Nephron (organoid): ENCODE data around the gene XPO6.

ENCODE experiments used
- H3K27ac Mint-ChIP-seq, 3 experiments: 2 replicates each; pipeline ENCODE4 v1.8.0; 2020; ENCODE audit warnings: mixed read lengths in 3 of 3, mild to moderate bottlenecking in 2 of 3, moderate library complexity in 1 of 3
- H3K27me3 Mint-ChIP-seq: 2 replicates; pipeline ENCODE4 v1.8.0; 2021; ENCODE audit warnings: low read depth, mild to moderate bottlenecking, moderate library complexity, mixed read lengths
- H3K36me3 Mint-ChIP-seq: 2 replicates; pipeline ENCODE4 v1.8.0; 2020; ENCODE audit warnings: low read depth, mixed read lengths
- H3K4me1 Mint-ChIP-seq: 2 replicates; pipeline ENCODE4 v1.8.0; 2020; ENCODE audit warnings: mixed read lengths
- H3K4me3 Mint-ChIP-seq, 3 experiments: 2 replicates each; pipeline ENCODE4 v1.8.0; 2020; ENCODE audit warnings: mild to moderate bottlenecking in 3 of 3, mixed read lengths in 3 of 3, moderate library complexity in 2 of 3
- H3K9me3 Mint-ChIP-seq: 2 replicates; pipeline ENCODE4 v1.8.0; 2020; ENCODE audit warnings: mixed read lengths
- CTCF ChIP-seq, 3 experiments: fragments of 200-600 bp; sonication (generic); IDR thresholded peaks; one replicate each; pipeline ENCODE4 v1.5.0; 2021; ENCODE audit warnings: antibody characterized with exemption in 3 of 3; ENCODE audit not compliant: unreplicated experiment in 3 of 3

The XPO6 gene

GRCh38 chr16:28192806-28193529 lies 18.8 kb downstream of the XPO6 start:
- no peaks in the 10 kb centered on the region for H3K9me3 Mint-ChIP-seq
- H3K27me3 Mint-ChIP-seq, result no peaks in the 10 kb centered on the region
- TF ChIP-seq CTCF (IDR thresholded peaks at IDR 0.05; ENCODE audit: unreplicated experiment in 3 of 3), result no peak
- H3K27ac Mint-ChIP-seq, result no peak overlapping the region
- H3K4me3 Mint-ChIP-seq, result no peak overlapping the region
- peaks cover 23% of the 10 kb centered on the region for H3K4me1 Mint-ChIP-seq
- peaks cover 12% of the 10 kb centered on the region for H3K36me3 Mint-ChIP-seq

- TF ChIP-seq CTCF (IDR thresholded peaks at IDR 0.05; ENCODE audit: unreplicated experiment in 3 of 3), result no peak
- H3K27me3 Mint-ChIP-seq, result no peaks in the 10 kb centered on the region
- no peak overlapping the region for H3K27ac Mint-ChIP-seq
- H3K36me3 Mint-ChIP-seq, result peaks cover 8% of the 10 kb centered on the region
- H3K4me3 Mint-ChIP-seq, result no peak overlapping the region
- H3K4me1 Mint-ChIP-seq, result peaks cover 23% of the 10 kb centered on the region
- no peaks in the 10 kb centered on the region for H3K9me3 Mint-ChIP-seq
These were observed 20.3 kb downstream of the XPO6 start for GRCh38 chr16:28191364-28191960.

DNA sequence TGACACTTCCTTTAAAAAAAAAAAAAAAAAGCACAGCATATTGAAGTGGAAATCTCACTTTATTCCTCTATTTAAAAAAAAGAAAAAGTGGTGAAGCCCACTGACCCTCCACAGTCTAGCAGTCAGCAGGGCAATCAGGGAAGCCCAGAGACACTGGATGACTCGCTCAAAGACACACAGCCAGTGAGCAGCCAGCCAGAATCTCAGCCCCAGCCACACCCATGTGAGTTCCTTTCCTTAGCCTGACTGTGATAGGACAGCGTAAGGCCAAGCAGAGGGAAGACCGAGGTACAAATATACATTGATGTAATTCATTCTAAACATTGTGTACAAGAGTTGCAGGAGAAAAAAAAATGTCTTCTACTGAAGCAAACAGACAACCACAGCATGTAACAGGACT lies 22.5 kb downstream of the XPO6 start:
- Mint-ChIP-seq H3K9me3 (peaks cover 1% of the 10 kb centered on the region), H3K4me1 (peaks cover 20% of the 10 kb centered on the region), H3K27ac (no peak overlapping the region)

GRCh38 chr16:28188085-28188916 lies 23.5 kb downstream of the XPO6 start:
- Mint-ChIP-seq H3K27me3 (no peaks in the 10 kb centered on the region), H3K27ac (no peak overlapping the region)

More for the DNA sequence above, 22.5 kb downstream of the XPO6 start:
- Mint-ChIP-seq H3K36me3 (peaks cover 9% of the 10 kb centered on the region), H3K4me3 (no peak overlapping the region), H3K27me3 (no peaks in the 10 kb centered on the region)
- no peak for TF ChIP-seq CTCF (IDR thresholded peaks at IDR 0.05; ENCODE audit: unreplicated experiment in 3 of 3)

DNA sequence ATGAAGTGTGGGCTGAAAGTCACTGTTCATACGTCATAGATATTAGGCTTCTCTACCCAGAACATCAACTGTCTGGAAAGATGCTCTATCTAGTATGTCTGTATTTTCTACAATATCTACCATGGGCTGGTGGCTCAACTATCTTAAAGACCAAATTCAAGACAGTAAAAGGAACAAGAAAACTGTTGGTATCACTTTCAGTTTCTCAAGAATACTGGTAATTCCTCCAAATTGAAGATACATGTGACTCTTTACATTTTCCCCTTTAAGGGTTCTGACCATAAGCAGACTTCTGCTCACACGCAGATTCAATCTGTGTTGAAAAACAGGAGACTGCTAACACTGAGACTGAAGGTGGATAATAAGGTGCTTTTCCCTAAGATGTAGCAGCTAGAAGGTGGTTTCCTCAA lies 24.2 kb downstream of the XPO6 start:
- Mint-ChIP-seq H3K9me3 (peaks cover 3% of the 10 kb centered on the region), H3K36me3 (peaks cover 11% of the 10 kb centered on the region), H3K4me3 (no peak overlapping the region), H3K27ac (no peak overlapping the region), H3K4me1 (peaks cover 24% of the 10 kb centered on the region), H3K27me3 (no peaks in the 10 kb centered on the region)
- TF ChIP-seq CTCF (IDR thresholded peaks at IDR 0.05; ENCODE audit: unreplicated experiment in 3 of 3), result no peak

More at GRCh38 chr16:28188085-28188916, 23.5 kb downstream of the XPO6 start:
- no peak overlapping the region for H3K4me3 Mint-ChIP-seq
- H3K9me3 Mint-ChIP-seq, result peaks cover 3% of the 10 kb centered on the region
- no peak for TF ChIP-seq CTCF (IDR thresholded peaks at IDR 0.05; ENCODE audit: unreplicated experiment in 3 of 3)
- peaks cover 11% of the 10 kb centered on the region for H3K36me3 Mint-ChIP-seq
- H3K4me1 Mint-ChIP-seq, result peaks cover 20% of the 10 kb centered on the region
